IPS-20b (cell line): ENCODE data around the gene MESP2.
"Not testable (repeated sequence)": the region's sequence is repeated elsewhere in the genome, so short reads cannot be mapped to it uniquely, and the experiment has no call there.

Source experiments
- H3K27ac ChIP-seq: one replicate; pipeline ENCODE4 v1.5.1; 2013; ENCODE audit warnings: low read length
- H3K27me3 ChIP-seq: 2 replicates; pipeline ENCODE4 v1.6.1; 2013; ENCODE audit warnings: mild to moderate bottlenecking, low read length, inconsistent platforms; ENCODE audit not compliant: insufficient read depth
- H3K36me3 ChIP-seq: 2 replicates; pipeline ENCODE4 v1.6.1; 2013; ENCODE audit warnings: low read depth, mild to moderate bottlenecking, inconsistent platforms, low read length, moderate library complexity; ENCODE audit not compliant: insufficient read depth
- H3K4me1 ChIP-seq: 2 replicates; pipeline ENCODE4 v1.6.1; 2013; ENCODE audit warnings: mild to moderate bottlenecking, control low read depth, inconsistent platforms, low read length, moderate library complexity; ENCODE audit not compliant: insufficient read depth
- H3K4me3 ChIP-seq: 2 replicates; pipeline ENCODE4 v1.5.1; 2013; ENCODE audit warnings: mild to moderate bottlenecking, low read length, inconsistent platforms
- H3K9ac ChIP-seq: 2 replicates; pipeline ENCODE4 v1.6.1; 2013; ENCODE audit warnings: low read depth, mild to moderate bottlenecking, inconsistent platforms, low read length, moderate library complexity
- H3K9me3 ChIP-seq: 2 replicates; pipeline ENCODE4 v1.6.1; 2013; ENCODE audit warnings: mild to moderate bottlenecking, low read depth, low read length, inconsistent platforms; ENCODE audit not compliant: insufficient read depth

Gene MESP2

GRCh38 chr15:89783111-89783860, 7.2 kb downstream of the MESP2 start:
- no peak overlapping the region for H3K27ac ChIP-seq
- no peaks in the 10 kb centered on the region for H3K36me3 ChIP-seq
- peaks cover 14% of the 10 kb centered on the region for H3K4me1 ChIP-seq
- peaks cover 23% of the 10 kb centered on the region for H3K27me3 ChIP-seq
- H3K9ac ChIP-seq, result no peak overlapping the region
- H3K4me3 ChIP-seq, result 0 out of 2 replicates have a peak overlapping the region, but pooled peaks have one; percentile 17
- H3K9me3 ChIP-seq, result no peaks in the 10 kb centered on the region

GRCh38 chr15:89783861-89784685, 7.9 kb downstream of the MESP2 start:
- no peaks in the 10 kb centered on the region for H3K9me3 ChIP-seq
- H3K27ac ChIP-seq, result no peak overlapping the region
- H3K4me1 ChIP-seq, result peaks cover 14% of the 10 kb centered on the region
- no peak overlapping the region for H3K9ac ChIP-seq
- H3K4me3 ChIP-seq, result 0 out of 2 replicates have a peak overlapping the region, but pooled peaks have one; percentile 17
- H3K36me3 ChIP-seq, result no peaks in the 10 kb centered on the region
- H3K27me3 ChIP-seq, result peaks cover 15% of the 10 kb centered on the region; the same call in 1 of the 2 replicates

DNA sequence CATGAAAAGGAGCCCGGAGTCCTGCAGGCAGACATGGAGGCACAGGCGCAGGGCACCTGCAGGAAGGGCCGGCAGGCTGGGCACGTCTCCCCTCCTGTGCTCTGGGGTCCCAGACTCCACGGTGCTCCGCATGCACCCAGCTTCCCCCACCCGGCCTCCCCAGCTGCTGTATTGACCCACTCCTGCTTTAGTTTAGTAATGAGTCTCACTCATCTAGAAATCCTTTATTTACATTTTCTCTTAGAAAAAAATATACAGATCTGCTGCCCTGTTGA, 8.5 kb downstream of the MESP2 start:
- H3K36me3 ChIP-seq, result no peaks in the 10 kb centered on the region
- H3K9ac ChIP-seq, result no peak overlapping the region
- no peak overlapping the region for H3K4me3 ChIP-seq
- H3K27me3 ChIP-seq, result peaks cover 11% of the 10 kb centered on the region; the same call in 1 of the 2 replicates
- H3K9me3 ChIP-seq, result no peaks in the 10 kb centered on the region
- no peak overlapping the region for H3K27ac ChIP-seq
- H3K4me1 ChIP-seq, result peaks cover 14% of the 10 kb centered on the region

DNA sequence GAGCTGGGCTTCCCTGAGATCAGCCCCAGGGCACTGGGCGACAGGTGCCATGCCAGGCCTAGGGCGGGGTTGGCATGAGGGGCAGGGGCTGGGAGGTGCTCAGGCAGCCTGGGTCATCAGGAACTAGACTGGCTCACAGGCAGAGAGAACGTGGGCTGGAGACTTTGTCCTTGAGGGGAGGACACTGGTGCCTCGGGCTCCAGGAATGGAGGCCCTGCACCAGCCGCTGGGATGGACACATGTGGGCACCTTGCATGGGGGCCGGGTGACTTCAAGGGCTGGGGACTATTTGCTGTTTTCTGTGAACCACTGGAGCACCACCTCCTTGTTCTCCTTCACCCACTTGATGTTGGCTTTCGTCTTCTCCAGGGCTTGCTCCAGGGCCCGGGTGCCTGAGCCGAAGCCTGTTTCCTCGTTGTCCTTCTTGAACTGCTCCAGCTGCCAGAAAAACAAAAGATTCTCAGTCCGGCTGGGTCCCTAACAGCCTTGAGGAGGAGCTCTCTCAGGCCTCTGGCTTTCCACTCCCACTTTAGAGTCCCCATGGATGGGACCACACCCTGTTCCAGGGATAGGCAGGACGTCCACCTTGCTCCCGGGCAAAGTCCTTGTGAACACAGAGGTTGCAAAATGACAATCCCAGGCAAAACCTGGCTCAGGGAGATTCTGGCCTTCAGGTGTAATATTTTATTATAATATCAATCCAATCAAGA, 9.1 kb downstream of the MESP2 start:
- Histone ChIP-seq H3K9me3 (no peaks in the 10 kb centered on the region), H3K4me1 (peaks cover 14% of the 10 kb centered on the region), H3K9ac (no peak overlapping the region), H3K4me3 (no peak overlapping the region), H3K27me3 (peaks cover 10% of the 10 kb centered on the region; the same call in 1 of the 2 replicates), H3K36me3 (no peaks in the 10 kb centered on the region), H3K27ac (no peak overlapping the region)

- H3K27ac ChIP-seq, result no peak overlapping the region
- no peak overlapping the region for H3K9ac ChIP-seq
- no peaks in the 10 kb centered on the region for H3K9me3 ChIP-seq
- H3K4me1 ChIP-seq, result peaks cover 14% of the 10 kb centered on the region
- H3K36me3 ChIP-seq, result no peaks in the 10 kb centered on the region
- H3K4me3 ChIP-seq, result no peak overlapping the region
- H3K27me3 ChIP-seq, result peaks cover 4% of the 10 kb centered on the region; the same call in 1 of the 2 replicates
Measured at GRCh38 chr15:89785774-89786140, 9.6 kb downstream of the MESP2 start.

GRCh38 chr15:89787944-89788343, 11.8 kb downstream of the MESP2 start:
- H3K27me3 ChIP-seq, result peaks cover 4% of the 10 kb centered on the region; the same call in 1 of the 2 replicates
- no peak overlapping the region for H3K9ac ChIP-seq
- H3K9me3 ChIP-seq, result no peaks in the 10 kb centered on the region
- no peak overlapping the region for H3K4me3 ChIP-seq
- H3K27ac ChIP-seq, result no peak overlapping the region
- no peaks in the 10 kb centered on the region for H3K36me3 ChIP-seq
- H3K4me1 ChIP-seq, result peaks cover 11% of the 10 kb centered on the region; the same call in 1 of the 2 replicates

DNA sequence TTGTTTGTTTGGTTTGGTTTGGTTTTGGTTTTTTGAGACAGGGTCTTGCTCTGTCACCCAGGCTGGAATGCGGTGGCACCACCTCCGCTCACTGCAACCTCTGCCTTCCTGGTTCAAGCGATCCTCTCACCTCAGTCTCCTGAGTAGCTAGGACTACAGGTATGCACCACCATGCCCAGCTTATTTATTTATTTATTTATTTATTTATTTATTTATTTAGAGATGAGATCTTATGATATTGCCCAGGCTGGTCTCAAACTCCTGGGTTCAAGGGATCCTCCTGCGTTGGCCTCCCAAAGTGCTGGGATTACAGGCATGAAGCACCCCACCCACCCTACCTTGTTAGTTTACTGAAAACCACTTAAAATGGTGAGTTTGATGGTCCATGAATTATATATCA, 12.5 kb downstream of the MESP2 start:
- H3K9me3 ChIP-seq, H3K27ac ChIP-seq, H3K9ac ChIP-seq, H3K4me1 ChIP-seq, H3K27me3 ChIP-seq, H3K4me3 ChIP-seq, H3K36me3 ChIP-seq: not testable (repeated sequence)

GRCh38 chr15:89790206-89790605, 14.1 kb downstream of the MESP2 start:
- H3K4me1 ChIP-seq, result no peaks in the 10 kb centered on the region
- H3K36me3 ChIP-seq, result no peaks in the 10 kb centered on the region
- no peak overlapping the region for H3K9ac ChIP-seq
- H3K4me3 ChIP-seq, result no peak overlapping the region
- no peaks in the 10 kb centered on the region for H3K9me3 ChIP-seq
- no peak overlapping the region for H3K27ac ChIP-seq
- H3K27me3 ChIP-seq, result no peaks in the 10 kb centered on the region

DNA sequence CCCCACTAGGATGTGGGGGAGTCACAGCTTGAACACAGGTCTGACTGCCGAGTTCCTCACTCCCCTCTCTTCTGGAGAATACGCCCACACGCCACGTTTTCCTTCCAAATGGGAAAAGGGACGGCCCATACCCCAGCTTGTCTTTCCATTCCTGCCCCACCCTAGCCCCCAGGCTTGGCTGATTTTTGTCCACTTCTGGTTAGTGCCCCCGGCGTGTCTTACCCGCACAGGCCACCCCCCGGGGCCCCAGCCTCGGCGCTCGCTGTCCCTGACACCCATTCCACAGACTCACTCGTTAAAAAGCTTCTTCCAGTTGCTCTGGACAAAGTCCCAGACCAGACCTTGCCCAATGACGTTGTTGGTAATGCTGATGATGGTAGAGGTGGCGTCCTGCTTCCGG, 14.5 kb downstream of the MESP2 start:
- no peak overlapping the region for H3K9ac ChIP-seq
- no peaks in the 10 kb centered on the region for H3K9me3 ChIP-seq
- no peaks in the 10 kb centered on the region for H3K36me3 ChIP-seq
- H3K27me3 ChIP-seq, result no peaks in the 10 kb centered on the region
- H3K27ac ChIP-seq, result no peak overlapping the region
- H3K4me3 ChIP-seq, result no peak overlapping the region
- no peaks in the 10 kb centered on the region for H3K4me1 ChIP-seq

GRCh38 chr15:89792106-89792805, 16.1 kb downstream of the MESP2 start:
- no peak overlapping the region for H3K27ac ChIP-seq
- H3K4me1 ChIP-seq, result no peaks in the 10 kb centered on the region
- H3K9ac ChIP-seq, result no peak overlapping the region
- no peaks in the 10 kb centered on the region for H3K27me3 ChIP-seq
- H3K36me3 ChIP-seq, result no peaks in the 10 kb centered on the region
- no peaks in the 10 kb centered on the region for H3K9me3 ChIP-seq
- H3K4me3 ChIP-seq, result no peak overlapping the region

DNA sequence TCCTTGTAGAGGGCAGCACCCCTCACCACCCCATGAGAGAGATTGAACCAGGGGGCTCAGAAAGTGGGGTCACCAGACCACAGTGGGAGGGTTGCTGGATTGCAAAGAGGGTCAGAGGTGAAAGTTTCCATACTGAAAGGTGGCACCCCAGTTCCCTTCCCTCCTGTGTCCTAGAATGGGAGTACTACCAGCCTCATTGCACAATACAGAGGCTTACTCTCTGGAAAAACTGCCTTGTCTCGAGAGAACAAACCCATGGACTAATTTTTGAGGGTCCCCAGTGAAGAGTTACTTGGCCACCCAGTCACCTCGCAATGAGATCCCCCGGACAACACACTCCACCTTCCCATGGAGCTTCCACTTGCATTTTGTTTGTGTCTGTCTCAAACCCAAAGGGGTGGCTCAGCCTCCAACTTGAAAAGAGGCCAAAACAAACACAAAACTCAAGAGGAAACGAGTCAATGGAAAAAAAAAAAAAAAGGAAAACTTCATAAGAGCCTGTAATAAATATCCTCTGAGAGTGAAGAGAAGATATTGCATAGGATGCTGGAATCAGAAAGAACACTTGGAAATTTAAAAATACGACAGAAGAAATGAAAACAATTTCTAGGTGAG, 18.6 kb downstream of the MESP2 start:
- no peaks in the 10 kb centered on the region for H3K36me3 ChIP-seq
- H3K27ac ChIP-seq, result no peak overlapping the region
- H3K9ac ChIP-seq, result no peak overlapping the region
- H3K4me3 ChIP-seq, result no peak overlapping the region
- no peaks in the 10 kb centered on the region for H3K4me1 ChIP-seq
- H3K9me3 ChIP-seq, result no peaks in the 10 kb centered on the region
- no peaks in the 10 kb centered on the region for H3K27me3 ChIP-seq
